HepG2 (cell line): ENCODE results near the gene PARP3. TPM values are rescaled to one million over a fixed set of nuclear protein-coding genes. Genes with fewer than 3 reads are reported as not detected.

Source experiments
- BCL6 ChIP-seq: IDR thresholded peaks from 2 replicates; pipeline ENCODE4 v1.6.1; 2016; ENCODE audit warnings: missing genetic modification reagents, missing compliant biosample characterization
- DDIT3 ChIP-seq: sonication (generic); formaldehyde crosslinking; IDR thresholded peaks from 2 replicates; pipeline ENCODE4 v1.4.0; 2020; ENCODE audit warnings: mild to moderate bottlenecking, missing genetic modification reagents
- EED ChIP-seq: sonication (generic); formaldehyde crosslinking; IDR thresholded peaks from 2 replicates; pipeline ENCODE4 v1.5.0; 2020; ENCODE audit warnings: mild to moderate bottlenecking, missing genetic modification reagents
- EP300 ChIP-seq, 3 experiments: sonication (generic) in 1 of 3; formaldehyde crosslinking in 1 of 3; IDR thresholded peaks; 2 replicates each; pipeline versions ENCODE4 v1.5.1 to v1.6.1; 2011 to 2020; ENCODE audit warnings: low read depth in 2 of 3, low read length in 2 of 3, borderline replicate concordance in 1 of 3, improper control_type of control experiment in 1 of 3, mild to moderate bottlenecking in 1 of 3, missing genetic modification reagents in 1 of 3, moderate library complexity in 1 of 3
- FOSL2 ChIP-seq: sonication (generic); formaldehyde crosslinking; IDR thresholded peaks from 2 replicates; pipeline ENCODE4 v1.4.0; 2020; ENCODE audit warnings: missing genetic modification reagents
- FOXJ3 ChIP-seq: sonication (generic); formaldehyde crosslinking; IDR thresholded peaks from 2 replicates; pipeline ENCODE4 v1.4.0; 2020; ENCODE audit warnings: missing genetic modification reagents, mild to moderate bottlenecking, borderline replicate concordance
- KLF12 ChIP-seq: sonication (generic); formaldehyde crosslinking; IDR thresholded peaks from 2 replicates; pipeline ENCODE4 v1.4.0; 2020; ENCODE audit warnings: missing genetic modification reagents, borderline replicate concordance
- KLF15 ChIP-seq: sonication (generic); formaldehyde crosslinking; IDR thresholded peaks from 2 replicates; pipeline ENCODE4 v1.8.1; 2023; ENCODE audit warnings: borderline replicate concordance, mild to moderate bottlenecking, inconsistent platforms, missing genetic modification reagents, mixed read lengths
- MTF1 ChIP-seq: sonication (generic); formaldehyde crosslinking; IDR thresholded peaks from 2 replicates; pipeline ENCODE4 v1.5.0; 2020; ENCODE audit warnings: missing genetic modification reagents
- MYNN ChIP-seq: sonication (generic); formaldehyde crosslinking; IDR thresholded peaks from 2 replicates; pipeline ENCODE4 v1.4.0; 2020; ENCODE audit warnings: mild to moderate bottlenecking, low read depth, missing genetic modification reagents
- NKX3-1 ChIP-seq: sonication (generic); formaldehyde crosslinking; IDR thresholded peaks from 2 replicates; pipeline ENCODE4 v1.5.0; 2020; ENCODE audit warnings: missing genetic modification reagents
- RBM39 ChIP-seq: fragments of 200-400 bp; formaldehyde crosslinking; IDR thresholded peaks from one replicate; pipeline ENCODE4 v1.6.1; 2018; ENCODE audit warnings: antibody characterized with exemption, mild to moderate bottlenecking, low read depth, low read length; ENCODE audit not compliant: poor library complexity, severe bottlenecking
- SALL2 ChIP-seq: sonication (generic); formaldehyde crosslinking; IDR thresholded peaks from 2 replicates; pipeline ENCODE4 v1.8.1; 2023; ENCODE audit warnings: mild to moderate bottlenecking, missing genetic modification reagents, inconsistent platforms
- SMYD3 ChIP-seq: sonication (generic); formaldehyde crosslinking; IDR thresholded peaks from 2 replicates; pipeline ENCODE4 v1.8.1; 2023; ENCODE audit warnings: mild to moderate bottlenecking, missing genetic modification reagents
- SP140L ChIP-seq: sonication (generic); formaldehyde crosslinking; IDR thresholded peaks from 2 replicates; pipeline ENCODE4 v1.4.0; 2020; ENCODE audit warnings: missing genetic modification reagents, borderline replicate concordance
- U2AF1 ChIP-seq: fragments of 200-400 bp; formaldehyde crosslinking; optimal IDR thresholded peaks from 2 replicates; pipeline ENCODE3; 2017; ENCODE audit warnings: mild to moderate bottlenecking, low read depth, low read length
- ZIK1 ChIP-seq: sonication (generic); formaldehyde crosslinking; IDR thresholded peaks from 2 replicates; pipeline ENCODE4 v1.5.0; 2020; ENCODE audit warnings: mild to moderate bottlenecking, low read depth, missing genetic modification reagents, borderline replicate concordance
- ZNF33B ChIP-seq: sonication (generic); formaldehyde crosslinking; IDR thresholded peaks from 2 replicates; pipeline ENCODE4 v1.5.1; 2020; ENCODE audit warnings: mild to moderate bottlenecking, missing genetic modification reagents
- ZNF605 ChIP-seq: sonication (generic); formaldehyde crosslinking; IDR thresholded peaks from 2 replicates; pipeline ENCODE4 v1.8.0; 2022; ENCODE audit warnings: mild to moderate bottlenecking, missing genetic modification reagents
- ZNF616 ChIP-seq: sonication (generic); formaldehyde crosslinking; IDR thresholded peaks from 2 replicates; pipeline ENCODE4 v1.5.0; 2020; ENCODE audit warnings: low read depth, mild to moderate bottlenecking, missing genetic modification reagents
- ZNF644 ChIP-seq: IDR thresholded peaks from 2 replicates; pipeline ENCODE4 v1.6.1; 2016; ENCODE audit warnings: low read depth
- ZNF773 ChIP-seq: sonication (generic); formaldehyde crosslinking; IDR thresholded peaks from 2 replicates; pipeline ENCODE4 v1.4.0; 2020; ENCODE audit warnings: missing genetic modification reagents, borderline replicate concordance
- polyA plus RNA-seq, 8 experiments: library from polyadenylated mRNA; depleted of rRNA in 3 of 8; stranded (reverse) in 7 of 8; unstranded in 1 of 8; fragments of >200 nt; fragmentation: Illumina TruSeq in 4 of 8; extraction: Trizol in 4 of 8; gene quantifications; 2 replicates each; pipeline versions ENCODE4 v1.2.1 to v1.2.3, GENCODE V29; 2011 to 2016; ENCODE audit warnings: low read depth in 4 of 8, missing spikeins in 1 of 8, mixed read lengths in 1 of 8; ENCODE audit not compliant: insufficient read depth in 1 of 8
- total RNA-seq, 5 experiments: library from RNA; depleted of rRNA; stranded (reverse); fragments of >200 nt; fragmentation: Illumina TruSeq; extraction: Trizol; gene quantifications; 2 replicates each; pipeline ENCODE4 v1.2.3, GENCODE V29; 2016; ENCODE audit warnings: low read depth in 1 of 5
- TF ChIP-seq, protein P1 (sequence below): sonication (generic); formaldehyde crosslinking; IDR thresholded peaks from 2 replicates; pipeline ENCODE4 v1.4.0; 2020; ENCODE audit warnings: missing genetic modification reagents
- TF ChIP-seq, protein P2 (sequence below): IDR thresholded peaks from 2 replicates; pipeline ENCODE4 v1.6.1; 2016

The PARP3 gene
- total and polyA plus RNA-seq, 2 of the 13 experiments (the other 11 are each of a cell fraction or from before 2014, with no cell fraction given), result 11.2 to 21.5 TPM

- TF ChIP-seq ZNF773 (CRISPR knock-in tag) (peak; percentile 35; the same call in 1 of the 2 replicates), KLF15 (0 out of 2 replicates have a peak, but pooled peaks have one; percentile 19), SMYD3 (CRISPR knock-in tag) (peak; percentile 35; the same call in 1 of the 2 replicates), EED (CRISPR knock-in tag) (peak; percentile 88), DDIT3 (CRISPR knock-in tag) (no peak), KLF12 (CRISPR knock-in tag) (peak; percentile 70; the same call in 1 of the 2 replicates), MYNN (CRISPR knock-in tag) (0 out of 2 replicates have a peak, but pooled peaks have one; percentile 1), ZNF33B (CRISPR knock-in tag) (no peak), SALL2 (CRISPR knock-in tag) (peak; percentile 37), SP140L (CRISPR knock-in tag) (no peak), MTF1 (CRISPR knock-in tag) (no peak), ZNF616 (CRISPR knock-in tag) (peak; percentile 70; the same call in 1 of the 2 replicates), ZIK1 (CRISPR knock-in tag) (peak; percentile 90; the same call in 1 of the 2 replicates), FOXJ3 (CRISPR knock-in tag) (no peak), U2AF1 (no peak), ZNF605 (CRISPR knock-in tag) (peak; percentile 29), ZNF644 (CRISPR knock-in tag) (no peak), BCL6 (CRISPR knock-in tag) (peak; percentile 57), RBM39 (no peak), EP300 (IDR thresholded peaks at IDR 0.05; ENCODE audit: low read depth in 2 of 2, low read length in 2 of 2) (peak; percentile 19 to 73; a peak in 3 of 4 replicates), EP300 (CRISPR knock-in tag; IDR thresholded peaks at IDR 0.05; ENCODE audit: borderline replicate concordance) (0 out of 2 replicates have a peak, but pooled peaks have one; percentile 44), FOSL2 (CRISPR knock-in tag) (peak; percentile 51; the same call in 1 of the 2 replicates), NKX3-1 (CRISPR knock-in tag) (peak; percentile 54; the same call in 1 of the 2 replicates)
- TF ChIP-seq, protein P1, sequence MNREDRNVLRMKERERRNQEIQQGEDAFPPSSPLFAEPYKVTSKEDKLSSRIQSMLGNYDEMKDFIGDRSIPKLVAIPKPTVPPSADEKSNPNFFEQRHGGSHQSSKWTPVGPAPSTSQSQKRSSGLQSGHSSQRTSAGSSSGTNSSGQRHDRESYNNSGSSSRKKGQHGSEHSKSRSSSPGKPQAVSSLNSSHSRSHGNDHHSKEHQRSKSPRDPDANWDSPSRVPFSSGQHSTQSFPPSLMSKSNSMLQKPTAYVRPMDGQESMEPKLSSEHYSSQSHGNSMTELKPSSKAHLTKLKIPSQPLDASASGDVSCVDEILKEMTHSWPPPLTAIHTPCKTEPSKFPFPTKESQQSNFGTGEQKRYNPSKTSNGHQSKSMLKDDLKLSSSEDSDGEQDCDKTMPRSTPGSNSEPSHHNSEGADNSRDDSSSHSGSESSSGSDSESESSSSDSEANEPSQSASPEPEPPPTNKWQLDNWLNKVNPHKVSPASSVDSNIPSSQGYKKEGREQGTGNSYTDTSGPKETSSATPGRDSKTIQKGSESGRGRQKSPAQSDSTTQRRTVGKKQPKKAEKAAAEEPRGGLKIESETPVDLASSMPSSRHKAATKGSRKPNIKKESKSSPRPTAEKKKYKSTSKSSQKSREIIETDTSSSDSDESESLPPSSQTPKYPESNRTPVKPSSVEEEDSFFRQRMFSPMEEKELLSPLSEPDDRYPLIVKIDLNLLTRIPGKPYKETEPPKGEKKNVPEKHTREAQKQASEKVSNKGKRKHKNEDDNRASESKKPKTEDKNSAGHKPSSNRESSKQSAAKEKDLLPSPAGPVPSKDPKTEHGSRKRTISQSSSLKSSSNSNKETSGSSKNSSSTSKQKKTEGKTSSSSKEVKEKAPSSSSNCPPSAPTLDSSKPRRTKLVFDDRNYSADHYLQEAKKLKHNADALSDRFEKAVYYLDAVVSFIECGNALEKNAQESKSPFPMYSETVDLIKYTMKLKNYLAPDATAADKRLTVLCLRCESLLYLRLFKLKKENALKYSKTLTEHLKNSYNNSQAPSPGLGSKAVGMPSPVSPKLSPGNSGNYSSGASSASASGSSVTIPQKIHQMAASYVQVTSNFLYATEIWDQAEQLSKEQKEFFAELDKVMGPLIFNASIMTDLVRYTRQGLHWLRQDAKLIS (CRISPR knock-in tag), result no peak
- TF ChIP-seq, protein P2, sequence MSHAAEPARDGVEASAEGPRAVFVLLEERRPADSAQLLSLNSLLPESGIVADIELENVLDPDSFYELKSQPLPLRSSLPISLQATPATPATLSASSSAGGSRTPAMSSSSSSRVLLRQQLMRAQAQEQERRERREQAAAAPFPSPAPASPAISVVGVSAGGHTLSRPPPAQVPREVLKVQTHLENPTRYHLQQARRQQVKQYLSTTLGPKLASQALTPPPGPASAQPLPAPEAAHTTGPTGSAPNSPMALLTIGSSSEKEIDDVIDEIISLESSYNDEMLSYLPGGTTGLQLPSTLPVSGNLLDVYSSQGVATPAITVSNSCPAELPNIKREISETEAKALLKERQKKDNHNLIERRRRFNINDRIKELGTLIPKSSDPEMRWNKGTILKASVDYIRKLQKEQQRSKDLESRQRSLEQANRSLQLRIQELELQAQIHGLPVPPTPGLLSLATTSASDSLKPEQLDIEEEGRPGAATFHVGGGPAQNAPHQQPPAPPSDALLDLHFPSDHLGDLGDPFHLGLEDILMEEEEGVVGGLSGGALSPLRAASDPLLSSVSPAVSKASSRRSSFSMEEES, result peak; percentile 92
Observed at GRCh38 chr3:51982838-51983577, 40.8 kb downstream of the PARP3 start, which contains the start of gene ACY1 (continued).
